Cardiac muscle cell (in vitro differentiated cells and primary cell): ENCODE results near the gene HOXD12. TPM values are rescaled to one million over a fixed set of nuclear protein-coding genes. Genes with fewer than 3 reads are reported as not detected.

ENCODE experiments used
- DNase-seq, 2 donors: peaks; one replicate each; pipeline versions ENCODE4 v3.0.0 to v3.0.0-alpha.2; 2010 to 2017; ENCODE audit warnings: low read depth in 1 of 2, low spot score in 1 of 2
- H3K27ac ChIP-seq: fragments of 200-600 bp; sonication (generic); 2 replicates; pipeline ENCODE4 v1.5.1; 2016
- H3K27me3 ChIP-seq: fragments of 200-600 bp; sonication (generic); 2 replicates; pipeline ENCODE4 v1.6.0; 2016; ENCODE audit warnings: control low read depth
- H3K36me3 ChIP-seq: fragments of 200-600 bp; sonication (generic); 2 replicates; pipeline ENCODE4 v1.5.1; 2016; ENCODE audit warnings: control low read depth
- H3K4me1 ChIP-seq: fragments of 200-600 bp; sonication (generic); 2 replicates; pipeline ENCODE4 v1.8.1; 2017; ENCODE audit warnings: low read depth, mild to moderate bottlenecking, mixed run types
- H3K4me3 ChIP-seq: fragments of 200-600 bp; sonication (generic); 2 replicates; pipeline ENCODE4 v1.5.1; 2016; ENCODE audit warnings: mild to moderate bottlenecking
- H3K9me3 ChIP-seq: fragments of 200-600 bp; sonication (generic); 2 replicates; pipeline ENCODE4 v1.5.1; 2017; ENCODE audit warnings: low read depth, mild to moderate bottlenecking, control low read depth
- CTCF ChIP-seq: IDR thresholded peaks from 2 replicates; pipeline ENCODE4 v1.5.1; 2012; ENCODE audit warnings: low read depth, mild to moderate bottlenecking, low read length
- polyA plus RNA-seq: library from polyadenylated mRNA; unstranded; fragments of >200 nt; fragmentation: Nextera tagmentation; extraction: Ambion mirVana; gene quantifications from 2 replicates; pipeline ENCODE4 v1.2.1, GENCODE V29; 2016
- total RNA-seq: library from RNA; depleted of rRNA; stranded (reverse); fragments of >200 nt; gene quantifications from 2 replicates; pipeline ENCODE4 v1.2.3, GENCODE V29; 2016

HOXD12 gene
- total and polyA plus RNA-seq, 2 experiments from 2014 or later, result not detected

GRCh38 chr2:176067589-176068418 lies 31.8 kb upstream of the HOXD12 start:
- Histone ChIP-seq H3K4me3 (peak overlapping the region; percentile 10), H3K36me3 (no peaks in the 10 kb centered on the region), H3K9me3 (no peaks in the 10 kb centered on the region), H3K4me1 (peaks cover under 1% of the 10 kb centered on the region), H3K27ac (no peak overlapping the region), H3K27me3 (peaks cover 98% of the 10 kb centered on the region)
- TF ChIP-seq CTCF, result no peak
- DNase-seq, result no peak

- Histone ChIP-seq H3K36me3 (no peaks in the 10 kb centered on the region), H3K4me1 (no peaks in the 10 kb centered on the region), H3K27ac (no peak overlapping the region), H3K9me3 (no peaks in the 10 kb centered on the region), H3K27me3 (peaks cover 100% of the 10 kb centered on the region), H3K4me3 (peak overlapping the region; percentile 10)
- DNase-seq, result peak in 1 of 2 donors; percentile 49
- no peak for TF ChIP-seq CTCF
Observed at GRCh38 chr2:176068419-176068832, 31.2 kb upstream of the HOXD12 start.

GRCh38 chr2:176071330-176072291 lies 28.0 kb upstream of the HOXD12 start:
- no peak overlapping the region for H3K4me3 ChIP-seq
- no peaks in the 10 kb centered on the region for H3K9me3 ChIP-seq
- peaks cover 100% of the 10 kb centered on the region for H3K27me3 ChIP-seq
- no peak for TF ChIP-seq CTCF
- DNase-seq, result no peak
- no peaks in the 10 kb centered on the region for H3K36me3 ChIP-seq
- no peak overlapping the region for H3K27ac ChIP-seq
- H3K4me1 ChIP-seq, result no peaks in the 10 kb centered on the region

GRCh38 chr2:176072292-176072669 lies 27.3 kb upstream of the HOXD12 start:
- H3K4me3 ChIP-seq, result no peak overlapping the region
- no peak for DNase-seq
- TF ChIP-seq CTCF, result no peak
- no peaks in the 10 kb centered on the region for H3K36me3 ChIP-seq
- H3K4me1 ChIP-seq, result no peaks in the 10 kb centered on the region
- no peak overlapping the region for H3K27ac ChIP-seq
- no peaks in the 10 kb centered on the region for H3K9me3 ChIP-seq
- H3K27me3 ChIP-seq, result peaks cover 100% of the 10 kb centered on the region

GRCh38 chr2:176072951-176073904 lies 26.4 kb upstream of the HOXD12 start:
- Histone ChIP-seq H3K27me3 (peaks cover 100% of the 10 kb centered on the region), H3K4me3 (no peak overlapping the region), H3K4me1 (no peaks in the 10 kb centered on the region), H3K27ac (no peak overlapping the region), H3K9me3 (no peaks in the 10 kb centered on the region), H3K36me3 (no peaks in the 10 kb centered on the region)
- no peak for DNase-seq
- TF ChIP-seq CTCF, result no peak
